Left ventricle myocardium superior (tissue), 1 donor: ENCODE data around the gene CDH13. TPM values are rescaled to one million over a fixed set of nuclear protein-coding genes. Genes with fewer than 3 reads are reported as not detected.

Experiments
- ATAC-seq: fragments of 200-7000 bp; cut with Tn5 transposase; one replicate; pipeline ENCODE4 v1.9.1; 2020; ENCODE audit warnings: mild to moderate bottlenecking, moderate library complexity
- DNase-seq: peaks from one replicate; pipeline ENCODE4 v3.0.0-alpha.2; 2020
- intact Hi-C: fragments of 100-400 bp; cut with micrococcal nuclease; formaldehyde crosslinking; loops from one replicate; pipeline ENCODE4 v1.11.0; 2022
- total RNA-seq: library from RNA; stranded (reverse); fragmentation: NEBNext Ultra II Directional; extraction: Animal tissue kit (Norgen Biotek cat#: 25700); gene quantifications from one replicate; pipeline ENCODE4 v1.2.1, GENCODE V29; 2021
- donor health status: DM: no; HTN: yes; CAD: no; lungs with severe emphysema.

Gene CDH13
- total RNA-seq, 1 donor from 2014 or later = 167 TPM

GRCh38 chr16:82623241-82623640 is 3.5 kb upstream of the CDH13 start:
- ATAC-seq (no peak), DNase-seq (no peak)
- intact Hi-C loops = no loop called here

GRCh38 chr16:82625066-82625968 is 1.5 kb upstream of the CDH13 start:
- DNase-seq = peak; percentile 41
- ATAC-seq = peak; percentile 40
- intact Hi-C loops = no loop called here

- peak; percentile 70 for DNase-seq
- ATAC-seq = peak; percentile 67
- intact Hi-C loops = no loop called here
Observed at GRCh38 chr16:82628088-82628423, 1.3 kb downstream of the CDH13 start.

GRCh38 chr16:82628711-82629110 is 1.9 kb downstream of the CDH13 start:
- intact Hi-C loops = no loop called here
- no peak for DNase-seq

GRCh38 chr16:82629441-82630027 is 2.8 kb downstream of the CDH13 start:
- ATAC-seq = no peak
- intact Hi-C loops = loop anchor here (10.0 kb wide), 1 partner anchor 105 kb away; no protein-coding TSS in a partner anchor
- DNase-seq = no peak

More at GRCh38 chr16:82628711-82629110, 1.9 kb downstream of the CDH13 start:
- peak; percentile 14 for ATAC-seq

GRCh38 chr16:82630219-82630618 is 3.5 kb downstream of the CDH13 start:
- intact Hi-C loops = loop anchor here (10.0 kb wide), 1 partner anchor 105 kb away; no protein-coding TSS in a partner anchor
- DNase-seq (no peak), ATAC-seq (no peak)

GRCh38 chr16:82630688-82631087 is 3.9 kb downstream of the CDH13 start:
- intact Hi-C loops = loop anchor here (10.0 kb wide), 1 partner anchor 104 kb away; no protein-coding TSS in a partner anchor
- ATAC-seq (no peak), DNase-seq (no peak)

- intact Hi-C loops = loop anchor here (10.0 kb wide), 1 partner anchor 103 kb away; no protein-coding TSS in a partner anchor
- ATAC-seq = peak; percentile 3
Observed at GRCh38 chr16:82631701-82632685, 5.2 kb downstream of the CDH13 start.

GRCh38 chr16:82633964-82634600 is 7.3 kb downstream of the CDH13 start:
- DNase-seq = no peak
- intact Hi-C loops = loop anchor here (10.0 kb wide), 1 partner anchor 101 kb away; no protein-coding TSS in a partner anchor

More at GRCh38 chr16:82631701-82632685, 5.2 kb downstream of the CDH13 start:
- no peak for DNase-seq

GRCh38 chr16:82634955-82635610 is 8.3 kb downstream of the CDH13 start:
- no peak for ATAC-seq
- intact Hi-C loops = loop anchor here (10.0 kb wide), 1 partner anchor 100 kb away; no protein-coding TSS in a partner anchor
- DNase-seq = no peak

More at GRCh38 chr16:82633964-82634600, 7.3 kb downstream of the CDH13 start:
- peak; percentile 66 for ATAC-seq

GRCh38 chr16:82636485-82636884 is 9.7 kb downstream of the CDH13 start:
- intact Hi-C loops = loop anchor here (10.0 kb wide), 1 partner anchor 98 kb away; no protein-coding TSS in a partner anchor
- DNase-seq (no peak), ATAC-seq (no peak)

- no peak for DNase-seq
- ATAC-seq = no peak
- intact Hi-C loops = loop anchor here (10.0 kb wide), 1 partner anchor 98 kb away; no protein-coding TSS in a partner anchor
Observed at GRCh38 chr16:82636958-82637357, 10.2 kb downstream of the CDH13 start.

- intact Hi-C loops = loop anchor here (10.0 kb wide), 1 partner anchor 97 kb away; no protein-coding TSS in a partner anchor
- peak; percentile 31 for ATAC-seq
- DNase-seq = no peak
Observed at GRCh38 chr16:82638095-82638798, 11.5 kb downstream of the CDH13 start.

- intact Hi-C loops = loop anchor here (10.0 kb wide), 1 partner anchor 96 kb away; no protein-coding TSS in a partner anchor
- no peak for DNase-seq
- no peak for ATAC-seq
Observed at GRCh38 chr16:82639263-82639662, 12.5 kb downstream of the CDH13 start.

GRCh38 chr16:82639666-82640336 is 13.0 kb downstream of the CDH13 start:
- intact Hi-C loops = loop anchor here (10.0 kb wide), 1 partner anchor 95 kb away; no protein-coding TSS in a partner anchor
- peak; percentile 76 for DNase-seq

GRCh38 chr16:82641336-82641984 is 14.7 kb downstream of the CDH13 start:
- intact Hi-C loops = no loop called here
- DNase-seq = no peak
- no peak for ATAC-seq

More at GRCh38 chr16:82639666-82640336, 13.0 kb downstream of the CDH13 start:
- ATAC-seq = peak; percentile 72
